K562 (cell line): Measurements from ENCODE around the gene CNTRL. TPM values are rescaled to one million over a fixed set of nuclear protein-coding genes. Genes with fewer than 3 reads are reported as not detected.

ENCODE experiments used
- ATAC-seq: fragments of 200-7000 bp; cut with Tn5 transposase; 3 replicates; pipeline ENCODE4 v1.9.1; 2020; ENCODE audit warnings: moderate library complexity
- BruUV-seq: library from RNA; stranded (reverse); fragments of 400-500 nt; replicated peaks from 2 replicates; lab custom pipeline; 2021; lab: Mats Ljungman, UMichigan
- CTCF ChIA-PET: fragments of 300-600 bp; formaldehyde crosslinking; extraction: SDS; loops from one replicate; lab custom pipeline; 2021; ENCODE audit warnings: low intra/inter-chr PET ratio; lab: Yijun Ruan, JAX
- POLR2A ChIA-PET: fragments of 300-600, 350-650 bp; sonication (Branson Sonifier 250); formaldehyde crosslinking; extraction: SDS; loops from one replicate; lab custom pipeline; 2021; ENCODE audit warnings: antibody characterized with exemption, inconsistent platforms; lab: Yijun Ruan, JAX
- DNase-seq, 4 experiments: peaks; one replicate each; pipeline versions ENCODE4 v3.0.0 to v3.0.0-alpha.2; 2011 to 2018; ENCODE audit warnings: low spot score in 3 of 4, mixed read lengths in 3 of 4; ENCODE audit errors: extremely low read depth in 1 of 4
- FAIRE-seq: peaks from 2 replicates; lab custom pipeline; 2011; peaks lifted over from hg19 to GRCh38; lab: Jason Lieb, UNC
- H2AFZ ChIP-seq: 2 replicates; pipeline ENCODE4 v1.6.0; 2011; ENCODE audit warnings: low read depth, low read length, control low read depth, inconsistent platforms
- H3K27ac ChIP-seq: fragments of 200-600 bp; 3 replicates; pipeline ENCODE4 v1.8.0; 2011; ENCODE audit warnings: low read depth, mild to moderate bottlenecking, control low read depth, inconsistent platforms, low read length, moderate library complexity, mixed read lengths; ENCODE audit errors: extremely low read depth
- H3K27me3 ChIP-seq, 2 experiments: fragments of 300-600 bp in 1 of 2; 2 replicates in 1 of 2; 3 replicates in 1 of 2; pipeline versions ENCODE4 v1.6.0 to v1.8.0; 2011; ENCODE audit warnings: inconsistent platforms in 2 of 2, low read length in 2 of 2, mild to moderate bottlenecking in 1 of 2, mixed read lengths in 1 of 2, moderate library complexity in 1 of 2; ENCODE audit not compliant: control insufficient read depth in 2 of 2, insufficient read depth in 2 of 2
- H3K36me3 ChIP-seq: fragments of 300-600 bp; 3 replicates; pipeline ENCODE4 v1.8.0; 2011; ENCODE audit warnings: mild to moderate bottlenecking, low read length, inconsistent platforms; ENCODE audit not compliant: control insufficient read depth, insufficient read depth
- H3K4me1 ChIP-seq, 2 experiments: fragments of 200-600 bp in 1 of 2; replicated peaks in 1 of 2; 2 replicates in 1 of 2; 3 replicates in 1 of 2; pipeline versions ENCODE4 v1.5.1 to v1.8.0; 2011; ENCODE audit warnings: inconsistent platforms in 2 of 2, low read length in 2 of 2, mild to moderate bottlenecking in 1 of 2, mixed read lengths in 1 of 2, moderate library complexity in 1 of 2; ENCODE audit not compliant: control insufficient read depth in 2 of 2, insufficient read depth in 2 of 2
- H3K4me2 ChIP-seq: 2 replicates; pipeline ENCODE4 v1.6.1; 2011; ENCODE audit warnings: low read length, control low read depth, inconsistent platforms, mixed read lengths; ENCODE audit not compliant: insufficient read depth
- H3K4me3 ChIP-seq: fragments of 200-600 bp; sonication (generic), shearing (Covaris generic); 2 replicates; pipeline ENCODE4 v1.5.1; 2016; ENCODE audit warnings: control low read depth, inconsistent platforms
- H3K79me2 ChIP-seq: fragments of 200-600 bp; 3 replicates; pipeline ENCODE4 v1.8.0; 2011; ENCODE audit warnings: low read length, inconsistent platforms; ENCODE audit not compliant: control insufficient read depth, insufficient read depth
- H3K9ac ChIP-seq, 2 experiments: 2 replicates each; pipeline versions ENCODE4 v1.6.0 to v1.6.1; 2011; ENCODE audit warnings: low read depth in 2 of 2, low read length in 2 of 2, control low read depth in 1 of 2, inconsistent platforms in 1 of 2, mild to moderate bottlenecking in 1 of 2, mixed read lengths in 1 of 2; ENCODE audit not compliant: insufficient read depth in 1 of 2
- H3K9me1 ChIP-seq: one replicate; pipeline ENCODE4 v1.6.0; 2011; ENCODE audit warnings: inconsistent platforms, mild to moderate bottlenecking, low read length, moderate library complexity; ENCODE audit not compliant: control insufficient read depth, insufficient read depth
- H3K9me3 ChIP-seq: replicated peaks from 2 replicates; pipeline ENCODE4 v1.5.1; 2011; ENCODE audit warnings: low read depth, low read length, inconsistent platforms; ENCODE audit not compliant: control insufficient read depth, insufficient read depth
- H4K20me1 ChIP-seq: replicated peaks from 2 replicates; pipeline ENCODE4 v1.6.1; 2011; ENCODE audit warnings: low read length, inconsistent platforms, mixed read lengths; ENCODE audit not compliant: control insufficient read depth, insufficient read depth
- CXXC5 ChIP-seq: fragments of 250-450 bp; sonication (Bioruptor Pico); IDR thresholded peaks from 2 replicates; pipeline ENCODE4 v1.8.0; 2022; ENCODE audit warnings: inconsistent platforms, mild to moderate bottlenecking, moderate library complexity
- E2F1 ChIP-seq: sonication (generic); formaldehyde crosslinking; IDR thresholded peaks from 2 replicates; pipeline ENCODE4 v1.8.1; 2023; ENCODE audit warnings: mild to moderate bottlenecking, missing genetic modification reagents, moderate library complexity
- EGR1 ChIP-seq: fragments of 450-650 bp; conservative IDR thresholded peaks from 2 replicates; pipeline ENCODE4 v1.6.1; 2017; ENCODE audit warnings: mild to moderate bottlenecking
- ELK1 ChIP-seq: sonication (generic); formaldehyde crosslinking; IDR thresholded peaks from 2 replicates; pipeline ENCODE4 v1.8.1; 2022; ENCODE audit warnings: missing genetic modification reagents
- EP300 ChIP-seq: IDR thresholded peaks from 2 replicates; pipeline ENCODE4 v1.6.1; 2012; ENCODE audit warnings: low read length, improper control_type of control experiment
- MYNN ChIP-seq, 2 experiments: sonication (generic); formaldehyde crosslinking in 1 of 2; IDR thresholded peaks; 2 replicates each; pipeline versions ENCODE4 v1.5.0 to v1.6.1; 2016 to 2020; ENCODE audit warnings: antibody characterized with exemption in 1 of 2, missing genetic modification reagents in 1 of 2
- NR2C2 ChIP-seq, 2 experiments: fragments of 200-800 bp in 1 of 2; sonication (Bioruptor generic) in 1 of 2; sonication (generic) in 1 of 2; formaldehyde crosslinking in 1 of 2; IDR thresholded peaks; 2 replicates each; pipeline versions ENCODE4 v1.6.1 to v1.8.0; 2016 to 2022; ENCODE audit warnings: mild to moderate bottlenecking in 1 of 2, missing compliant biosample characterization in 1 of 2, missing genetic modification characterization in 1 of 2, missing genetic modification reagents in 1 of 2
- RFX1 ChIP-seq: fragments of 450-650 bp; IDR thresholded peaks from 2 replicates; pipeline ENCODE4 v1.6.1; 2016; ENCODE audit warnings: mild to moderate bottlenecking, moderate library complexity
- ZEB2 ChIP-seq: fragments of 450-650 bp; IDR thresholded peaks from 2 replicates; pipeline ENCODE4 v1.6.1; 2016
- ZNF280A ChIP-seq: fragments of 450-650 bp; IDR thresholded peaks from 2 replicates; pipeline ENCODE4 v1.6.1; 2018; ENCODE audit warnings: mild to moderate bottlenecking, low read depth; ENCODE audit not compliant: partially characterized antibody
- ZNF717 ChIP-seq: fragments of 250-450 bp; sonication (Bioruptor Pico); IDR thresholded peaks from 2 replicates; pipeline ENCODE4 v1.5.0; 2021
- WGBS: fragments of 100-300 bp; shearing (Covaris generic); methylation state at CpG from one replicate; pipeline ENCODE4 v1.1.6; 2016; ENCODE audit warnings: low coverage, mixed read lengths; ENCODE audit not compliant: insufficient coverage; ENCODE audit errors: missing lambda C conversion rate; 5-methylcytosine and 5-hydroxymethylcytosine counted together
- in situ Hi-C: fragments of 300-500 bp; cut with MboI; formaldehyde crosslinking; loops from 4 replicates; pipeline ENCODE4 v1.15.0; 2018; ENCODE audit warnings: inconsistent platforms, mixed read lengths
- intact Hi-C: fragments of 100-400 bp; cut with micrococcal nuclease; formaldehyde crosslinking; loops from 2 replicates; pipeline ENCODE4 v1.14.2; 2022
- polyA plus RNA-seq, 8 experiments: library from polyadenylated mRNA; depleted of rRNA in 4 of 8; stranded (reverse) in 5 of 8; unstranded in 3 of 8; fragments of >200 nt; fragmentation: Nextera tagmentation in 2 of 8; fragmentation: Illumina TruSeq in 1 of 8; extraction: Ambion mirVana in 2 of 8; extraction: Trizol in 1 of 8; gene quantifications; 2 replicates each; pipeline versions ENCODE4 v1.2.1 to v1.2.3, GENCODE V29; 2011 to 2014; ENCODE audit warnings: inconsistent platforms in 1 of 8, missing spikeins in 1 of 8
- total RNA-seq, 7 experiments: library from RNA; depleted of rRNA in 6 of 7; stranded (reverse); fragments of >200 nt in 6 of 7; fragmentation: Illumina TruSeq in 2 of 7; extraction: Trizol in 2 of 7; gene quantifications; 2 replicates each; pipeline versions ENCODE4 v1.2.1 to v1.2.3, GENCODE V29; 2011 to 2021; ENCODE audit warnings: low replicate concordance in 1 of 7

The CNTRL gene
- total and polyA plus RNA-seq, 9 of the 15 experiments (the other 6 are each of a cell fraction or from before 2014, with no cell fraction given) = 9.2 to 28.9 (median 20.5) TPM

- DNase-seq = peak in 1 of 4 experiments; percentile 23
Observed at GRCh38 chr9:121122246-121123032, 47.7 kb downstream of the CNTRL start.

More at GRCh38 chr9:121122246-121123032, 47.7 kb downstream of the CNTRL start:
- peak overlapping the region; percentile 91 for H2AFZ ChIP-seq
- intact Hi-C loops (loop anchor here (2.0 to 10.0 kb wide), 3 partner anchors 32 to 138 kb away; no protein-coding TSS in a partner anchor), in situ Hi-C loops (no loop called here)
- H3K9me1 ChIP-seq = no peaks in the 10 kb centered on the region
- ATAC-seq (peak; percentile 10; the same call in 1 of the 3 replicates), FAIRE-seq (no peak)
- no TSS peak for BruUV-seq
- no peaks in the 10 kb centered on the region for H3K9me3 ChIP-seq
- peaks cover 22% of the 10 kb centered on the region for H3K36me3 ChIP-seq
- peak overlapping the region; percentile 37 for H3K4me3 ChIP-seq
- ChIA-PET POLR2A (interaction anchor here (0.6 to 2.5 kb wide), 5 partner anchors 10 to 1763 kb away, joined by 3 to 17 read pairs (median 7); no protein-coding TSS in a partner anchor), CTCF (interaction anchor here (0.7 to 1.2 kb wide), 3 partner anchors 137 to 278 kb away, joined by 3 to 5 read pairs (median 3); no protein-coding TSS in a partner anchor)
- peak overlapping the region; percentile 69 for H3K4me2 ChIP-seq
- H3K79me2 ChIP-seq = peaks cover 9% of the 10 kb centered on the region
- H3K27me3 ChIP-seq = no peaks in the 10 kb centered on the region
- peak overlapping the region; percentile 74 for H3K27ac ChIP-seq
- H3K9ac ChIP-seq = peak overlapping the region in 1 of 2 experiments; percentile 79; a peak in 2 of 4 replicates
- TF ChIP-seq ZNF280A = no peak
- TF ChIP-seq ZNF717 (CRISPR knock-in tag) = no peak
- TF ChIP-seq NR2C2 (CRISPR knock-in tag; IDR thresholded peaks at IDR 0.05) = no peak
- TF ChIP-seq NR2C2 (tag; IDR thresholded peaks at IDR 0.05) = 0 out of 2 replicates have a peak, but pooled peaks have one; percentile 15
- no peak for TF ChIP-seq ELK1 (CRISPR knock-in tag)
- peak; percentile 95; the same call in 1 of the 2 replicates for TF ChIP-seq MYNN (IDR thresholded peaks at IDR 0.05)
- TF ChIP-seq MYNN (CRISPR knock-in tag; IDR thresholded peaks at IDR 0.05) = no peak
- no peak for TF ChIP-seq E2F1 (CRISPR knock-in tag)
- peak; percentile 17; the same call in 1 of the 2 replicates for TF ChIP-seq EGR1
- TF ChIP-seq EP300 = no peak
- TF ChIP-seq CXXC5 (CRISPR knock-in tag) = no peak
- TF ChIP-seq ZEB2 = no peak
- peak; percentile 72 for TF ChIP-seq RFX1
- peaks cover 0 to 5% of the 10 kb centered on the region in 2 experiments; a peak in 2 of 5 replicates for H3K4me1 ChIP-seq
- WGBS = 37% methylated on average over 5 of the region's 5 CpGs
- H4K20me1 ChIP-seq = no peaks in the 10 kb centered on the region
